Measurements from ENCODE around the gene KRTAP17-1.

DNA sequence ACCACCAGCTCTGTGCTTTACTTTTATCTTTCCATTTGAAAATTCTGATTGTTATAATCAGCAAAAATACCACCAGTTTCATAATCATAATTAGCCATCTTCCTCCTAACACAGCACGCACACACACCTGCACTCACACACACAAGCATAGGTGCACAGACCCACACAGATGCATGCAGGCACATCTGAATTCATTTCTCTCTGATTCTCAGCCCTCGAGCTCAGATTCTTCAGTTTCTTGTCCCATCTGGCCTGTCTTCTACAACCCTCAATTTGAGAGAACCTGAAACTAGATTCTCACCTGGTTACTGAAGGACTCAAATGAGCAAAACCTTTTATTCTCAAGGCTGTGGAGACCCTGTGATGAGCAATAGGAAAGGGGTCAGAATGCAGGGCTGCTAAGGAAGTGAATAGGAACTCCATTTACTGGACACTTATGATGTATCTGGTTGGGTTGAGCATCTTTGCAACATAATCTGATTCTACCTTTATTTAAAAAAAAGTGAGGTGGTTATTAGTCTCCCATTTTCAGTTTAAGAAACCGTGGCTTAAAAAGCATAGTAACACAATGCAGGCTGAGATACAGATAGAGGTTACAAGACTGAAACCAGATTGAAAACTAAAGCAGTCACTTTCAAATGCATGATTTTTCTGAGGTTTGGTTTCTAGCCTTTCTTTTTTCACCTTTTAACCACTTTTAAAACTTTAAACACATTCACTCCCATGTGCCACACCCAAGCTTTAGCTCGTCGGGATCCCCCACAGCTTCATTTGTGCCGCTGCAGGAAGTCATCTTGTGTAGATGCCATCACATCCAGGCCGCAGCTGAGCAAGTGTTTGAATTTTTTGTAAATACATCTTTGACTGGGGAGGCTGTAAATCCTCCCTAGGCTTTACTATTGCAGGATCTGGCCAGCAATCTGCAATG is 25.7 kb upstream of the KRTAP17-1 start:
- TF ChIP-seq POLR2A (IDR thresholded peaks at IDR 0.05), result no peak
- TF ChIP-seq, protein P1, sequence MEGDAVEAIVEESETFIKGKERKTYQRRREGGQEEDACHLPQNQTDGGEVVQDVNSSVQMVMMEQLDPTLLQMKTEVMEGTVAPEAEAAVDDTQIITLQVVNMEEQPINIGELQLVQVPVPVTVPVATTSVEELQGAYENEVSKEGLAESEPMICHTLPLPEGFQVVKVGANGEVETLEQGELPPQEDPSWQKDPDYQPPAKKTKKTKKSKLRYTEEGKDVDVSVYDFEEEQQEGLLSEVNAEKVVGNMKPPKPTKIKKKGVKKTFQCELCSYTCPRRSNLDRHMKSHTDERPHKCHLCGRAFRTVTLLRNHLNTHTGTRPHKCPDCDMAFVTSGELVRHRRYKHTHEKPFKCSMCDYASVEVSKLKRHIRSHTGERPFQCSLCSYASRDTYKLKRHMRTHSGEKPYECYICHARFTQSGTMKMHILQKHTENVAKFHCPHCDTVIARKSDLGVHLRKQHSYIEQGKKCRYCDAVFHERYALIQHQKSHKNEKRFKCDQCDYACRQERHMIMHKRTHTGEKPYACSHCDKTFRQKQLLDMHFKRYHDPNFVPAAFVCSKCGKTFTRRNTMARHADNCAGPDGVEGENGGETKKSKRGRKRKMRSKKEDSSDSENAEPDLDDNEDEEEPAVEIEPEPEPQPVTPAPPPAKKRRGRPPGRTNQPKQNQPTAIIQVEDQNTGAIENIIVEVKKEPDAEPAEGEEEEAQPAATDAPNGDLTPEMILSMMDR (IDR thresholded peaks at IDR 0.05), result no peak
